ENCODE data around the gene UBASH3A. TPM values are rescaled to one million over a fixed set of nuclear protein-coding genes. Genes with fewer than 3 reads are reported as not detected.
A peak's percentile ranks its signal among the peaks of the same experiment; 100 is the strongest.

UBASH3A gene
- total RNA-seq, 1 donor from 2014 or later = not detected

DNA sequence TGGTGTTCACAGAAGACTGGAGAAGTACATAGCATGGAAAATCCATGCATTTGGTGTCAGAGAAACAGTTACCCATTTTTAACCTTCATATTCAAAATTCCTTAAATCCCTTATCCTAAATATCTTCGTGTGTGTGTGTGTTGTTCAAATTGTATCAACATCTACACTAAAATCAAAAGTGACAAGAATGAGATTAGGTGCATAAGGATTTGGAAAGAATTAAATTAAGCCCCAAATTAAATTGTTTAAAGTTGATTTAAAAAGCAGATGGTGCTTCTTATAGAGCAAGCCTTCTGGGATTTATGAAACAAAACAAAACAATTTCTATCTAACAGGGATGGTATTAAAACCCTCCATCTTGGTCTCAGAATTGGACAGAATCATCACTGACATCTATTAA lies 87.6 kb downstream of the UBASH3A start:
- intact Hi-C loops (cut with DNase I) = no loop called here
- DNase-seq (ENCODE audit: missing footprints) (no peak), ATAC-seq (no peak)

DNA sequence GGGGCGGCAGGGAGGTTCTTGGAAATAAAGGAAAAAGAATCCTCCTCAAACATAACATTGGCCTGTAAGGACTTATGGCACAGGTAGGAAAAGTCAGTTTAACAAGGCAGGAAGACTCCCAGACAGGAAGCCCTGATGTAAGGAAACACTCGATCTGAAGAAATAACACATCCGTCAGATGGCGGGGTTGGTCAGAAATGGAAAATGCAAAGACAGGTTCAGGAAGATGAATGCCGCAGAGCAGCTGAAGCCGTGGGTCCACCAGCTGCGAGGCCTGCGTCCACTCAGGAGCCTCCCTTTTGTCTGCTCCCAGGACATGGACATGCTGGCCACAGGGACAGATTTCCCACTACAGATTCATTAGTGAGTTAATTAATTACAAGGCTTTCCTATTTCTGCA lies 88.5 kb downstream of the UBASH3A start:
- ATAC-seq = no peak
- intact Hi-C loops (cut with DNase I) = no loop called here

DNA sequence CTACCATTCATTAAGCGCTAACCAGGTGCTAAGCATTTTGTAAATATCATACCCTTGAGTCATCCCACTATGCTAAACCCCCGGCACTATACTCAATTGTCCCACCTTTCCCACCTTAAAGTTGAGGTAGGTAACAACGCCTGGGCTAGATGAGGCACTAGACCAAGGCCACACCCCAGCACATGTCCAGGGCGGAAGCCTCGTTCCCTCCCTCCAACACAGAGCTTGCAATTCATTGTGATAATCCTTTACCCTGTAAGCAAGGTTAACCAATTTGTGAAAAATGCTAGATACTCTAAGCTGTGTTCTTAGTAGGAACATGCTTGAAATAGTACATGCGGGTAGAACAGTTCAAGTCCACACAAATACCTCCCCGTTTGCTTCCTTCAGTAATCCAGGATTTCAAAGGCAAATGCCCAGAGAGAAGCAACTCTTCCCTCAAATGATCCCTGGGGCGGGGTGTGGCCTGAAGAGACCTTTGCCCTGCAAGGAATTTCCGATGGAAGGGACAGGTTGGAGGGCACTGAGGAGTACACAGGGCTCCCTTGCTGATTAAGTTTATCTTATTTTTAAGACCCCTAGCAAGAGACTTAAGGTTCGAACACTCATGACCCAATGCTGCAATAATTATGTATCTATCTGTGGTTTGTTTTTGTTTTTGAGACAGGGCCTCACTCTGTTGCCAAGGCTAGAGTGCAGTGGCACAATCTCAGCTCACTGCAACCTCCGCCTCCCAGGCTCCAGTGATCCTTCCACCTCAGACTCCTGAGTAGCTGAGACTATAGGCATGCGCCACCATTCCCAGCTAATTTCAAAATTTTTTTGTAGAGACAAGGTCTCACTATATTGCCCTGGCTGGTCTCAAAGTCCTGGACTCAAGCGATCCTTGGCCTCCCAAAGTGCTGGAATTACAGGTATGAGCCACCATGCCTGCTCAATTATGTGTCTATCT lies 89.7 kb downstream of the UBASH3A start:
- intact Hi-C loops (cut with DNase I) = no loop called here
- ATAC-seq = no peak
- DNase-seq (ENCODE audit: missing footprints) = no peak

More for the DNA sequence above, 88.5 kb downstream of the UBASH3A start:
- DNase-seq (ENCODE audit: missing footprints) = no peak

GRCh38 chr21:42495027-42495426 lies 91.3 kb downstream of the UBASH3A start:
- ATAC-seq = no peak
- intact Hi-C loops (cut with DNase I) = no loop called here
- no peak for DNase-seq (ENCODE audit: missing footprints)

DNA sequence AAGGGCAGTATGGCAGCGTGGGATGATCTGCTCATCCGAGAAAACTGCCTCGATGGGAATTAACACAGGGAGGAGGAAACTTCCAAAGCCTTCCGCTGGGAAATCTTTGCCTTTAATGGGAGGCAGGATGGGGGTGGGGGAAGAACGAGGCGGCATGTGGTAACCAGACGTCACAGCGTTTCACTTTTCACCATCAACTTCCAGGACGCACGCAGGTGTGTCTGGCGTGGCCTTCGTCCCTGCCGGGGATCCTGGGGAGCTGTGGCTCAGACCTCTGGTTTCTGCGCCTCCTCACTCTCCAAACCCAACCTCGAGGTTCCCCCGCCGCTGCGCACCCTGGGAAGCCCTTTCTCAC lies 92.0 kb downstream of the UBASH3A start:
- intact Hi-C loops (cut with DNase I) = no loop called here
- DNase-seq (ENCODE audit: missing footprints) (no peak), ATAC-seq (no peak)

- intact Hi-C loops (cut with DNase I) = no loop called here
- peak; percentile 100 for ATAC-seq
- DNase-seq (ENCODE audit: missing footprints) = peak; percentile 100
Observed at GRCh38 chr21:42496120-42496838, 92.6 kb downstream of the UBASH3A start, which contains the start of gene RSPH1. RSPH1 (minus strand) TSS chr21:42496224; CDS start chr21:42496186, 38 bp downstream.

- DNase-seq (ENCODE audit: missing footprints) (no peak), ATAC-seq (no peak)
- intact Hi-C loops (cut with DNase I) = no loop called here
Observed at GRCh38 chr21:42496839-42497202, 93.1 kb downstream of the UBASH3A start.

Other genes starting within 250 kb of the UBASH3A start
- gene ABCG1, start 184.8 kb upstream of the UBASH3A start, total RNA-seq = 9.0 TPM
- 3.4 TPM for gene TFF3, start 88.5 kb upstream of the UBASH3A start, total RNA-seq
- not detected for gene TFF2, start 52.9 kb upstream of the UBASH3A start, total RNA-seq
- gene TFF1, start 37.4 kb upstream of the UBASH3A start, total RNA-seq = not detected
- gene TMPRSS3, start 7.8 kb upstream of the UBASH3A start, total RNA-seq = not detected
- gene RSPH1, start 92.3 kb downstream of the UBASH3A start, total RNA-seq = not detected
- 3.0 TPM for gene SLC37A1, start 110.0 kb downstream of the UBASH3A start, total RNA-seq
- 3.4 TPM for gene PDE9A, start 249.7 kb downstream of the UBASH3A start, total RNA-seq